ENCODE data around the gene ARHGEF19. TPM values are rescaled to one million over a fixed set of nuclear protein-coding genes. Genes with fewer than 3 reads are reported as not detected.
A peak's percentile ranks its signal among the peaks of the same experiment; 100 is the strongest.
"Not testable (repeated sequence)": the region's sequence is repeated elsewhere in the genome, so short reads cannot be mapped to it uniquely, and the experiment has no call there.

The ARHGEF19 gene
- total RNA-seq, 1 experiment from 2014 or later: 38.5 TPM

- peak overlapping the region; percentile 34 for H3K4me2 ChIP-seq
- H3K79me2 ChIP-seq (ENCODE audit: low read depth): peaks cover 8% of the 10 kb centered on the region; the same call in 1 of the 2 replicates
- H4K20me1 ChIP-seq (ENCODE audit: insufficient read depth): no peaks in the 10 kb centered on the region
- TF ChIP-seq CTCF (conservative IDR thresholded peaks at IDR 0.05): no peak
- TF ChIP-seq EZH2 (IDR thresholded peaks at IDR 0.05; ENCODE audit: low read depth): no peak
- intact Hi-C loops (cut with micrococcal nuclease; ENCODE audit: unreplicated experiment): no loop called here
- BruUV-seq (replicated peaks): no TSS peak
- ChIA-PET POLR2A (ENCODE audit: unreplicated experiment) (interaction anchor here (0.9 kb wide), 1 partner anchor 21 kb away, joined by 3 read pairs; no protein-coding TSS in a partner anchor), CTCF (interaction anchor here (0.5 to 1.2 kb wide), 3 partner anchors 20 to 80 kb away, joined by 3 read pairs; no protein-coding TSS in a partner anchor)
- no peak overlapping the region for H3K4me3 ChIP-seq
- H3K36me3 ChIP-seq (ENCODE audit: low read depth): no peaks in the 10 kb centered on the region
- peaks cover 20% of the 10 kb centered on the region for H3F3A ChIP-seq (ENCODE audit: insufficient read depth, low read depth)
- no peak overlapping the region for H2AFZ ChIP-seq
- H3K9me2 ChIP-seq (ENCODE audit: insufficient read depth): no peaks in the 10 kb centered on the region
- H3K27ac ChIP-seq: peak overlapping the region; percentile 29; the same call in 1 of the 2 replicates
- peaks cover 44% of the 10 kb centered on the region for H3K4me1 ChIP-seq (replicated peaks; ENCODE audit: insufficient read depth)
- peak; percentile 70 to 89 for DNase-seq
- H3K9me3 ChIP-seq (ENCODE audit: insufficient read depth, low read depth): no peaks in the 10 kb centered on the region
- no peaks in the 10 kb centered on the region for H3K27me3 ChIP-seq (ENCODE audit: insufficient read depth, low read depth)
Observed at GRCh38 chr1:16164213-16165072, 48.0 kb downstream of the ARHGEF19 start.

GRCh38 chr1:16163608-16164212 lies 48.7 kb downstream of the ARHGEF19 start:
- peak in 1 of 2 experiments; percentile 8 for DNase-seq
- H3K9me2 ChIP-seq (ENCODE audit: insufficient read depth); POLR2A ChIA-PET (ENCODE audit: unreplicated experiment); intact Hi-C loops (cut with micrococcal nuclease; ENCODE audit: unreplicated experiment); H3K36me3 ChIP-seq (ENCODE audit: low read depth); H3K27me3 ChIP-seq (ENCODE audit: insufficient read depth, low read depth); H3K9me3 ChIP-seq (ENCODE audit: insufficient read depth, low read depth); H3K4me3 ChIP-seq; H3K79me2 ChIP-seq (ENCODE audit: low read depth); H2AFZ ChIP-seq; BruUV-seq (replicated peaks); H3K27ac ChIP-seq; H4K20me1 ChIP-seq (ENCODE audit: insufficient read depth): not testable (repeated sequence)
- CTCF ChIA-PET: interaction anchor here (1.2 kb wide), 1 partner anchor 19 kb away, joined by 3 read pairs; no protein-coding TSS in a partner anchor
- peaks cover 41% of the 10 kb centered on the region for H3K4me1 ChIP-seq (replicated peaks; ENCODE audit: insufficient read depth)
- H3F3A ChIP-seq (ENCODE audit: insufficient read depth, low read depth): peaks cover 25% of the 10 kb centered on the region
- H3K4me2 ChIP-seq: peak overlapping the region; percentile 34

GRCh38 chr1:16162163-16162822 lies 50.2 kb downstream of the ARHGEF19 start:
- peaks cover 28% of the 10 kb centered on the region for H3F3A ChIP-seq (ENCODE audit: insufficient read depth, low read depth)
- intact Hi-C loops (cut with micrococcal nuclease; ENCODE audit: unreplicated experiment): no loop called here
- no peaks in the 10 kb centered on the region for H3K9me2 ChIP-seq (ENCODE audit: insufficient read depth)
- TF ChIP-seq CTCF (conservative IDR thresholded peaks at IDR 0.05): no peak
- TF ChIP-seq EZH2 (IDR thresholded peaks at IDR 0.05; ENCODE audit: low read depth): no peak
- DNase-seq: peak in 1 of 2 experiments; percentile 9
- no peak overlapping the region for H3K4me3 ChIP-seq
- H4K20me1 ChIP-seq (ENCODE audit: insufficient read depth): no peaks in the 10 kb centered on the region
- no TSS peak for BruUV-seq (replicated peaks)
- no peaks in the 10 kb centered on the region for H3K36me3 ChIP-seq (ENCODE audit: low read depth)
- H3K9me3 ChIP-seq (ENCODE audit: insufficient read depth, low read depth): no peaks in the 10 kb centered on the region
- H3K4me2 ChIP-seq: no peak overlapping the region
- H3K27me3 ChIP-seq (ENCODE audit: insufficient read depth, low read depth): no peaks in the 10 kb centered on the region
- peaks cover 15% of the 10 kb centered on the region for H3K79me2 ChIP-seq (ENCODE audit: low read depth)
- POLR2A ChIA-PET (ENCODE audit: unreplicated experiment): no interaction called here
- H3K27ac ChIP-seq: no peak overlapping the region
- H2AFZ ChIP-seq: no peak overlapping the region
- H3K4me1 ChIP-seq (replicated peaks; ENCODE audit: insufficient read depth): peaks cover 47% of the 10 kb centered on the region
- CTCF ChIA-PET: interaction anchor here (0.6 kb wide), 1 partner anchor 13 kb away, joined by 7 read pairs; no protein-coding TSS in a partner anchor
